H1 (cell line): ENCODE data around the gene BRPF1.

Source experiments
- TAF7 ChIP-seq: optimal IDR thresholded peaks from 2 replicates; pipeline ENCODE3; 2011; ENCODE audit warnings: low read depth, mild to moderate bottlenecking, inconsistent platforms, low read length, moderate library complexity, borderline replicate concordance
- TF ChIP-seq, protein P1 (sequence below): IDR thresholded peaks from 2 replicates; pipeline ENCODE4 v1.6.1; 2011; ENCODE audit warnings: low read depth, mild to moderate bottlenecking, low read length; ENCODE audit not compliant: insufficient read depth
- TF ChIP-seq, protein P2 (sequence below): IDR thresholded peaks from 2 replicates; pipeline ENCODE4 v1.6.1; 2011; ENCODE audit warnings: low read length, improper control_type of control experiment

DNA sequence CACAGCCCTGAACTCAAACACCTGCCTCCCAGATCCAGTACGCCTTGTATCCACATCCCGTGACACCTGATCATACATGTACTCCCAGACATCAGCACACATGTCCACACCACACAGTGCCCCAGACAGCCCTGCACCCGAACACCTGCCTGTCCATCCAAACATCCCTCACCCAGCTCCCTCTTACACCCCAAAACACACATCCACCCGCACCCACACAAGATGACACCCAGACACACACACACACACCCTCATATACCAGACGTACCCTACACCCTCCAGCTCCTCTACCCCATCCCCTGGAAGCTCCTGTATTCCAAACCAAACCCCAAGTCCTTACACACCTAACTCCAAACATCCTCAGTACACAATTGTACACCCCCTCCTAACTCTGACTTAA is 37.5 kb downstream of the BRPF1 start:
- no peak for TF ChIP-seq TAF7
- TF ChIP-seq, protein P1, sequence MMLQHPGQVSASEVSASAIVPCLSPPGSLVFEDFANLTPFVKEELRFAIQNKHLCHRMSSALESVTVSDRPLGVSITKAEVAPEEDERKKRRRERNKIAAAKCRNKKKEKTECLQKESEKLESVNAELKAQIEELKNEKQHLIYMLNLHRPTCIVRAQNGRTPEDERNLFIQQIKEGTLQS = no peak
- TF ChIP-seq, protein P2, sequence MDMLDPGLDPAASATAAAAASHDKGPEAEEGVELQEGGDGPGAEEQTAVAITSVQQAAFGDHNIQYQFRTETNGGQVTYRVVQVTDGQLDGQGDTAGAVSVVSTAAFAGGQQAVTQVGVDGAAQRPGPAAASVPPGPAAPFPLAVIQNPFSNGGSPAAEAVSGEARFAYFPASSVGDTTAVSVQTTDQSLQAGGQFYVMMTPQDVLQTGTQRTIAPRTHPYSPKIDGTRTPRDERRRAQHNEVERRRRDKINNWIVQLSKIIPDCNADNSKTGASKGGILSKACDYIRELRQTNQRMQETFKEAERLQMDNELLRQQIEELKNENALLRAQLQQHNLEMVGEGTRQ = no peak
